ENCODE measurements around the gene GALNT2.

The GALNT2 gene

GRCh38 chr1:230254265-230254664, 187.2 kb downstream of the GALNT2 start:
- Histone ChIP-seq H3K9ac (ENCODE audit: low read depth, low read length) (no peak overlapping the region), H3K9me3 (ENCODE audit: control insufficient read depth, insufficient read depth, low read length) (no peaks in the 10 kb centered on the region), H3K36me3 (ENCODE audit: insufficient read depth, low read length) (peaks cover 8% of the 10 kb centered on the region; the same call in 1 of the 2 replicates), H3K4me1 (ENCODE audit: insufficient read depth, low read length) (peaks cover 26% of the 10 kb centered on the region)

GRCh38 chr1:230255116-230255515, 188.1 kb downstream of the GALNT2 start:
- Histone ChIP-seq H3K4me1 (ENCODE audit: insufficient read depth, low read length) (peaks cover 22% of the 10 kb centered on the region), H3K36me3 (ENCODE audit: insufficient read depth, low read length) (peaks cover 10% of the 10 kb centered on the region; the same call in 1 of the 2 replicates), H3K9ac (ENCODE audit: low read depth, low read length) (no peak overlapping the region), H3K9me3 (ENCODE audit: control insufficient read depth, insufficient read depth, low read length) (no peaks in the 10 kb centered on the region)

GRCh38 chr1:230255991-230256390, 189.0 kb downstream of the GALNT2 start:
- H3K4me1 ChIP-seq (ENCODE audit: insufficient read depth, low read length), result peaks cover 14% of the 10 kb centered on the region
- no peaks in the 10 kb centered on the region for H3K9me3 ChIP-seq (ENCODE audit: control insufficient read depth, insufficient read depth, low read length)
- peaks cover 10% of the 10 kb centered on the region; the same call in 1 of the 2 replicates for H3K36me3 ChIP-seq (ENCODE audit: insufficient read depth, low read length)
- H3K9ac ChIP-seq (ENCODE audit: low read depth, low read length), result no peak overlapping the region

- H3K9ac ChIP-seq (ENCODE audit: low read depth, low read length), result no peak overlapping the region
- peaks cover 5% of the 10 kb centered on the region for H3K4me1 ChIP-seq (ENCODE audit: insufficient read depth, low read length)
- peaks cover 10% of the 10 kb centered on the region; the same call in 1 of the 2 replicates for H3K36me3 ChIP-seq (ENCODE audit: insufficient read depth, low read length)
- no peaks in the 10 kb centered on the region for H3K9me3 ChIP-seq (ENCODE audit: control insufficient read depth, insufficient read depth, low read length)
Observed at GRCh38 chr1:230256896-230257295, 189.9 kb downstream of the GALNT2 start.

GRCh38 chr1:230259621-230260020, 192.6 kb downstream of the GALNT2 start:
- Histone ChIP-seq H3K4me1 (ENCODE audit: insufficient read depth, low read length) (no peaks in the 10 kb centered on the region), H3K36me3 (ENCODE audit: insufficient read depth, low read length) (peaks cover 15% of the 10 kb centered on the region), H3K9ac (ENCODE audit: low read depth, low read length) (no peak overlapping the region), H3K9me3 (ENCODE audit: control insufficient read depth, insufficient read depth, low read length) (no peaks in the 10 kb centered on the region)

GRCh38 chr1:230260831-230261230, 193.8 kb downstream of the GALNT2 start:
- Histone ChIP-seq H3K9ac (ENCODE audit: low read depth, low read length) (no peak overlapping the region), H3K9me3 (ENCODE audit: control insufficient read depth, insufficient read depth, low read length) (no peaks in the 10 kb centered on the region), H3K36me3 (ENCODE audit: insufficient read depth, low read length) (peaks cover 10% of the 10 kb centered on the region), H3K4me1 (ENCODE audit: insufficient read depth, low read length) (no peaks in the 10 kb centered on the region)

GRCh38 chr1:230261928-230262650, 195.1 kb downstream of the GALNT2 start:
- Histone ChIP-seq H3K9ac (ENCODE audit: low read depth, low read length) (no peak overlapping the region), H3K36me3 (ENCODE audit: insufficient read depth, low read length) (peaks cover 10% of the 10 kb centered on the region), H3K9me3 (ENCODE audit: control insufficient read depth, insufficient read depth, low read length) (no peaks in the 10 kb centered on the region), H3K4me1 (ENCODE audit: insufficient read depth, low read length) (no peaks in the 10 kb centered on the region)

- Histone ChIP-seq H3K9ac (ENCODE audit: low read depth, low read length) (no peak overlapping the region), H3K36me3 (ENCODE audit: insufficient read depth, low read length) (peaks cover 10% of the 10 kb centered on the region), H3K4me1 (ENCODE audit: insufficient read depth, low read length) (no peaks in the 10 kb centered on the region), H3K9me3 (ENCODE audit: control insufficient read depth, insufficient read depth, low read length) (no peaks in the 10 kb centered on the region)
Observed at GRCh38 chr1:230262867-230263567, 196.0 kb downstream of the GALNT2 start.

GRCh38 chr1:230263568-230264195, 196.6 kb downstream of the GALNT2 start:
- no peaks in the 10 kb centered on the region for H3K4me1 ChIP-seq (ENCODE audit: insufficient read depth, low read length)
- H3K9me3 ChIP-seq (ENCODE audit: control insufficient read depth, insufficient read depth, low read length), result no peaks in the 10 kb centered on the region
- no peak overlapping the region for H3K9ac ChIP-seq (ENCODE audit: low read depth, low read length)
- peaks cover 10% of the 10 kb centered on the region for H3K36me3 ChIP-seq (ENCODE audit: insufficient read depth, low read length)

- H3K36me3 ChIP-seq (ENCODE audit: insufficient read depth, low read length), result peaks cover 9% of the 10 kb centered on the region
- H3K9ac ChIP-seq (ENCODE audit: low read depth, low read length), result no peak overlapping the region
- no peaks in the 10 kb centered on the region for H3K4me1 ChIP-seq (ENCODE audit: insufficient read depth, low read length)
- H3K9me3 ChIP-seq (ENCODE audit: control insufficient read depth, insufficient read depth, low read length), result no peaks in the 10 kb centered on the region
Observed at GRCh38 chr1:230264342-230264741, 197.3 kb downstream of the GALNT2 start.

GRCh38 chr1:230265200-230266115, 198.4 kb downstream of the GALNT2 start:
- Histone ChIP-seq H3K36me3 (ENCODE audit: insufficient read depth, low read length) (peaks cover 5% of the 10 kb centered on the region), H3K9me3 (ENCODE audit: control insufficient read depth, insufficient read depth, low read length) (no peaks in the 10 kb centered on the region), H3K9ac (ENCODE audit: low read depth, low read length) (no peak overlapping the region), H3K4me1 (ENCODE audit: insufficient read depth, low read length) (no peaks in the 10 kb centered on the region)

- Histone ChIP-seq H3K36me3 (ENCODE audit: insufficient read depth, low read length) (peaks cover 7% of the 10 kb centered on the region), H3K9me3 (ENCODE audit: control insufficient read depth, insufficient read depth, low read length) (no peaks in the 10 kb centered on the region), H3K9ac (ENCODE audit: low read depth, low read length) (no peak overlapping the region), H3K4me1 (ENCODE audit: insufficient read depth, low read length) (no peaks in the 10 kb centered on the region)
Observed at GRCh38 chr1:230266456-230266855, 199.4 kb downstream of the GALNT2 start.

- Histone ChIP-seq H3K9me3 (ENCODE audit: control insufficient read depth, insufficient read depth, low read length) (no peaks in the 10 kb centered on the region), H3K9ac (ENCODE audit: low read depth, low read length) (no peak overlapping the region), H3K4me1 (ENCODE audit: insufficient read depth, low read length) (no peaks in the 10 kb centered on the region), H3K36me3 (ENCODE audit: insufficient read depth, low read length) (peaks cover 8% of the 10 kb centered on the region)
Observed at GRCh38 chr1:230267338-230268065, 200.5 kb downstream of the GALNT2 start.
